HG03432 (cell line): ENCODE data around the gene DGKZ.

Experiments used
- ATAC-seq: cut with Tn5 transposase; IDR thresholded peaks from one replicate; pipeline ENCODE4 v1.9.1; 2021; ENCODE audit warnings: mild to moderate bottlenecking, moderate library complexity; ENCODE audit not compliant: unreplicated experiment

DGKZ gene

DNA sequence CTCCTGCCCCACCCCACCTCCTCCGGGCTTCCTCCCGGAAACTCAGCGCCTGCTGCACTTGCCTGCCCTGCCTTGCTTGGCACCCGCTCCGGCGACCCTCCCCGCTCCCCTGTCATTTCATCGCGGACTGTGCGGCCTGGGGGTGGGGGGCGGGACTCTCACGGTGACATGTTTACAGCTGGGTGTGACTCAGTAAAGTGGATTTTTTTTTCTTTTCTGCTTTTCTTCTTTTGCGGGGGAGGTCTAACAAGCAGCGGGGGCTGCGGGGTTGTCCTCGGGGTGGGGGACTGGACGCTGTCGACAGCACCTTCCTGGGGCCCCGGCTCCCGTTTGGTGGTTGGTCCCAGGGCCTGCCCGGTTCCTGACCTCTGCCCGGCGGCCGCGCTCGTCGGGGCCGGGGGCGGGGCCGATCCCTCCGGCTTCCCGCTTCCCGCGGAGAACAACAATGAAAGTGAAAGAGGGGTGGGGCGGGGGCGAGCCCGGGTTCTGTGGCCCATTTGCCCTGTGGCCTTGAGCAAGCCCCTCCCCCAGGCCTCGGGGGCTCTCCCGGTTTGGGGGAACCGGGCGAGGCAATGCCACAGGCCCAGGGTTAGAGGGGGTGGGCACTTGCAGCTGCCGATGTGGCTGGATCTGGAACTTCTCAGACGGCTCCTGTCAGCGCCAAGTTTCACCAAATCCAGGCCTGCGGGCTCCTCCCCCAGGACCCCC lies 33.2 kb downstream of the DGKZ start:
- ATAC-seq = peak; percentile 43

DNA sequence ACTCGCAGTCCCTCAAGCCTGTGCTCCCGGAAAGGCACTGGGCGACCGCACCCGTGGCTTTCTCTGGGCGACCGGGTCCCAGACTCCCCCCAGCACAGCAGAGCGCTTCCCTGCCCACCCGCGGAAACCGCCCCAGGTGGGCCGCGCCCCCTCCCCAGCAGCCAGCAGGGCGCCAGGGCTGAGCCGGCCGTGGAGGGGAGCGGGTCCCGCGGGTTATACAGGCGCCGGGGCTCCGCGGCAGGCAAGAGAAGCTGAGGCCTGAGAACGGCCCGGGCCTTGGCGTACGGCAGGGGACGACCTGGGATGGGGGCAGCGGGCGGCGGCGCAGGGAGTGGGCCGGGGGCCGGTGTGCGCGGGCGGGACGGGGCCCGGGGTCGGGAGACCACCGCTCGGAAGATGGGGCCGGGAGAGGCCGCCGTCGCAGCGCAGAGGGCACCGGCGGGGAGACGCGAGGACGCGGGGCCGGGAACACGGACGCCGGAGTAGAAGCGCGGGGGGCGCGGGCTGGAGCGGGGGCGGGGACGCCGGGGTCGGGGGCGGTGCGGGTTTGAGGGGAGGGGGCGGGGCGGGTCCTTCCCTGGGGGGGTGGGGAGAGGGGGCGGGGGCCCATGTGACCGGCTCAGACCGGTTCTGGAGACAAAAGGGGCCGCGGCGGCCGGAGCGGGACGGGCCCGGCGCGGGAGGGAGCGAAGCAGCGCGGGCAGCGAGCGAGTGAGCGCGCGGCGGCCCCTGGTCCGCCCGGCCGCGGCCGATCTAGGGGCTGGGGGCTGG lies 34.0 kb downstream of the DGKZ start, which contains the start of gene MDK:
Gene MDK, plus strand, starts transcription at position 622 of the 771 bp plus-strand sequence. CDS start 389 bp downstream, outside the sequence.
- peak; percentile 18 for ATAC-seq

DNA sequence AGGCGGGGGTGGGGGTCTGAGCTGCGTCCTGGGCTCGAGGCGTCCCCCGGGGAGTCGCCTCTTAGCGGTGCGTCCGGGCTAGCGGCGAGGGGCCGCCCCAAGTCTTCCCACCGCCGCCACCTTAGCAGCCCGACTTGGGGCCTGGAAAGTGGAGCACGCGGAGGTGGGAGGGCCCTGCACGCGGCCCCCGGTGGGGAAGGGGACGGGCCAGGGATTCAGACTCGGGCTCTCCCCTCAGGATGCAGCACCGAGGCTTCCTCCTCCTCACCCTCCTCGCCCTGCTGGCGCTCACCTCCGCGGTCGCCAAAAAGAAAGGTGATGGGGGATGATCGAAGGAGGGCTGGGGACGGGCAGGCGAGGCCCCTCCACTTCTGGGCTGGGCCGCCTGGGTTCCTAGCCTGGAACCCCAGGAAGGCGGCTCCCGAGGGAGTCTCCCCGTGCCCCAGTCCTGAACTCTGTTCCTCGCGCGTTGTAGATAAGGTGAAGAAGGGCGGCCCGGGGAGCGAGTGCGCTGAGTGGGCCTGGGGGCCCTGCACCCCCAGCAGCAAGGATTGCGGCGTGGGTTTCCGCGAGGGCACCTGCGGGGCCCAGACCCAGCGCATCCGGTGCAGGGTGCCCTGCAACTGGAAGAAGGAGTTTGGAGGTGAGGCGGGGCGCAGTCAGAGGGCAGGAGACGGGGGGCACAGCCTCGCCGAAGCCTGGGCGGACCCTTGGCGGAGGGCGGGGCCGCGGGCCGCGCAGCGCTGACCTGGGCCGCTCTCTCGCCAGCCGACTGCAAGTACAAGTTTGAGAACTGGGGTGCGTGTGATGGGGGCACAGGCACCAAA lies 34.8 kb downstream of the DGKZ start:
- peak; percentile 13 for ATAC-seq

DNA sequence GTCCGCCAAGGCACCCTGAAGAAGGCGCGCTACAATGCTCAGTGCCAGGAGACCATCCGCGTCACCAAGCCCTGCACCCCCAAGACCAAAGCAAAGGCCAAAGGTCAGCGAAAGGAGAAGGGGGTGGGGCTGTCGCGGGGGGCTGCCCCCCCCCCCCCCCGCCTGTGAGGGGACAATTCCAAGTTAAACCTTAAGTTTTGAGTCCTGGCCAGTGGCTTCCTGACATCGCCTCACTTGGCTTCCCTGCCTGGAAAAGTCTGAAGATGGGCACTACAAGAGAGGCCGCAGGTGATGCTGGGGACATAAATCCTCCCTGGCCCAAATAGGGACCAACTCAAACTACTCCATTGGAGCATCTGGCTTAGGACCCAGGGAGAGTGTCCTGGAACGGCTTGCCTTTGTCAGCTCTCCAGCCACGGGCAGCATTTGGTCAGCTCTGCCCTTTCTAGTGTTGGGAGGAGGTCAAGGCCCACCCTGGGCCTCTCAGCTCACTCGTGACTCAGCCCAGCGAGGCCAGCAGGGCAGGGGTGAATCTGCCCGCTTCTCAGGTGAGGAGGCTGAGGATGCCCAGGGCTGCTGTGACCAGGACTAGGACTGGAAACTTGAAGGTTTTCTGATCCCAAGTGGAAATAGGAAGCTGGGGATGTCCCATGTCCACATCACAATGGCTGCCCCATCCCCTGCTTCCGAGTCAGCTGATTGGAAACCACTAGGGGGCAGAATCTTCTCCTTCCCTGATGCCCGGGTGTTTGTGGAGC lies 35.6 kb downstream of the DGKZ start:
- ATAC-seq = no peak

DNA sequence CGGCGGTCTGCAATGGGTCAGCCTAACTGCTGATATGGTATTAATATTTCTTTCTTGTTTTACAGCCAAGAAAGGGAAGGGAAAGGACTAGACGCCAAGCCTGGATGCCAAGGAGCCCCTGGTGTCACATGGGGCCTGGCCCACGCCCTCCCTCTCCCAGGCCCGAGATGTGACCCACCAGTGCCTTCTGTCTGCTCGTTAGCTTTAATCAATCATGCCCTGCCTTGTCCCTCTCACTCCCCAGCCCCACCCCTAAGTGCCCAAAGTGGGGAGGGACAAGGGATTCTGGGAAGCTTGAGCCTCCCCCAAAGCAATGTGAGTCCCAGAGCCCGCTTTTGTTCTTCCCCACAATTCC lies 36.1 kb downstream of the DGKZ start:
- no peak for ATAC-seq

DNA sequence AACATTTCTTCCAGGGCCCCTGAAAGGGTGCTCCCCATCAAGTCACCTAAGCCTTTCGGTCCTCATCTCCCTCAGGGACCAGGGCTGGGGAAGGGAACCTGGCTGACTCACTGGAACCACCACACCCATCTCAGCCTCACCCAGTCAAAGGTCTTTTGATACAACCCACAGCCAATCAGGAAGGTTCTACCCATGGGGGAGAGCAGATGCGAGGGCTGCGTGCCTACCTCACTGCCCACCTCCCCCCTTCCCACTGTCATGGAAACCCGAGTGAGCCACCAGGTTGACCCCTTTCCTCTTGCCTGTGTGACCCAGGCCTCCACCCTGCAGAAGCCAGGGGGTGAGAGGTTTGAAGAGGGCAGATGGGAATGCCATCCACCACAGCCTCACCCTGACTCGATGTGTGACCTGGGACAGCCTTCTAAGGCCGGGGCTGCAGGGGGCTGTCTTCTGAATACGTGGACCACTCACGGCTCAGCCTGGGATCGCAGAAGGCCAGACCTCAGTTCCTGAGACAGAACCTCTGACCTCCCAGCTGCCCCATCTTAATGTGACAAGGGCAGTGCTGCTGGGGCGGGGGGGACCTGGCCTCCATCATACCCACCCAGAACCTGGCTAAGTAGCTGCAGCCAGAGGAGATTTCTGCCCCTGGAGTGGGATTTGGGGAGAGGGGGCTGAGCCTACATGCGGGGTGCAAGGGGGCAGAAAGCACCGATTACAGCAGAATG lies 36.9 kb downstream of the DGKZ start:
- no peak for ATAC-seq

DNA sequence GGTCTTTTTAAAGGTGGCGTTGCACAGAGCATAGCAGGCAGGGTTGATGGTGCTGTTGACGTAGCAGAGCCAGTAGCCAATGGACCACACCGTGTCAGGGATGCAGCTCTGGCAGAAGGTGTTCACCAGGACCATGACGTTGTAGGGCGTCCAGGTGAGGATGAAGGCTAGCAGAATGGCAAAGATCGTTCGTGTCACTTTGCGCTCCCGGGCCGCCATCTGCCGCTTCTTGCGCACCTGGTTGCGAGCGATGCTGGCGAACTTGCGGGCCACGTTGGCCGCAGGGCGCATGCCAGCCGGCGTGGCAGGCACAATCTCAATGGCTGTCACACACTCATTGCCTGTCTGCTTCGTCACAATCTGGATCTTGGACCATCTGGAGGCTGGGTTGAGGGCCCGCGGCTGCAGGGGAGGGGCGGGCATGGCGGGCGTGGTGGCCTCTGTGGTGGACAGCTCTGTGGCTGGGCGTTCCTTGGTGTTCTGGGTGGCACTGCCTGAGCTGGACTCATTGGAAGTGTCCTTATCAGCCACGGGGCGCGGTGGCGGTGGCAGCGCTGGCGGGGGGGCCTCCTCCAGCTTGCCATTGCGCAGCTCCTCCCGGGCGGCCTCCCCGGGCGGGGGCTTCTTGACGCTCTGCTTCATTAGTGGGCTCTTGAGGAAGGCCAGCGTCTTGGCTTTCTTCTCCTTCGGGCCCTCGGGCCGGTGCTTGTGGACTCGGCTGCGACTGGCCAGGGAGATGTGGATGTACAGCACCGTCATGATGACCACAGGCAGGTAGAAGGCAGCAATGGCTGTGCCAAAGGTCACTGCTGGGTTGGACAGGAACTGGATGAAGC lies 38.1 kb downstream of the DGKZ start:
- no peak for ATAC-seq

DNA sequence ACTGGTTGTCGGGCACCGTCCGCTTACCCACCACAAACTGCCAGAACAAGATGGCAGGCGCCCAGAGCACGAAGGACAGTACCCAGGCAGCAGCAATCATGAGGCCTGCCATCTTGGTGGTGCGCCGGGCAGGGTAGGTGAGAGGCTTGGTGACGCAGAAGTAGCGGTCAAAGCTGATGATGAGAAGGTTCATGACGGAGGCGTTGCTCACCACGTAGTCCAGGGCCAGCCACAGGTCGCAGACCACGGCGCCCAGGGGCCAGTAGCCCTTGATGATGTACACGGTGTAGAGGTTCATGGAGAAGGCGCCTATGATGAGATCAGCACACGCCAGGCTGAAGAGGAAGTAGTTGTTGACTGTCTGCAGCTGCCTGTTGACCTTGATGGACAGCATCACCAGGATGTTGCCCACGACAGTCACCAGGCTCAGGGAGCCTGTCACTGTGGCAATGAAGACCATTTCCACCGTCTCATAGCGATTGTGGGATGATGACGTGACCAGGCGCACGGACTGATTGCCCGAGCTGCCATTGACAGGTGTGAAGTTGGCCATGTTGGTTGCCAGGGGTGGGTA lies 38.8 kb downstream of the DGKZ start:
- ATAC-seq = no peak

DNA sequence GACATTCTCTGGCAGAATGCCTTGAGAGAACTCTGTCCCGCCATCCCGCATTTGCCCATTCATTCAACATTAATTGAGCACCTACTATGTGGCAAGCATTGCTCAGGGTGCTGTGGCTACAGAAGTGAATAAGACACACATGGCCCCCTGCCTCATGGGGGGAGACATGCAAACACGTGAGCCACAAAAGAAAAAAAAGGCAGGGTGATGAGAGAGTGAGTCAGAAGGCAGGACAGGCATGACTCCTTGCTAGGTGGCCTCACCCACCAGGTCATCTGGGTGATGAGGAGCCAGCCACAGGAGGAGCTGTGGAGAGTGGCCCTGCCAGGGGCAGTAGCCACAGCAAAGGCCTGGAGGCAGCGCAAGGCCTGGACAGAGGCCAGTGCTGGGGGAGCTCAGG lies 39.4 kb downstream of the DGKZ start:
- no peak for ATAC-seq

DNA sequence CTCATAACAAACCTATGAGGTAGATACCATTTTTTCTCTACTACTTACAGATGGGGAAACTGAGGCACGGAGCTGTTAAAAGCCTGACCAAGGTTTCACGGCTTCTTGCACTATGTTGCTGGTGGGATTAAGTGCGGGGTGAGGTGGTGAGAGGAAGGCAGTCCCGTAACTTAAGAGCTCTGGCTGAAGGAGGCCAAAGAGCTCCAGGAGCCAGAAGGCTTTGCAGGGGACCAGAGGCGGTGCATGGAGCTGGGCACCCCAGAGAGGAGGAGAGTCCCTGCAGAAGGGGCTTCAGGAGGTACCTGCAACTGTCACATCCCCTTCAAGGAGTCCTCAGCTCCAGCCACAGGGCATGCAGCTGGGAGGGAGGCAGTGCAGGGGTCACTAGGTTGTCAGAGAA lies 40.2 kb downstream of the DGKZ start:
- ATAC-seq = no peak

DNA sequence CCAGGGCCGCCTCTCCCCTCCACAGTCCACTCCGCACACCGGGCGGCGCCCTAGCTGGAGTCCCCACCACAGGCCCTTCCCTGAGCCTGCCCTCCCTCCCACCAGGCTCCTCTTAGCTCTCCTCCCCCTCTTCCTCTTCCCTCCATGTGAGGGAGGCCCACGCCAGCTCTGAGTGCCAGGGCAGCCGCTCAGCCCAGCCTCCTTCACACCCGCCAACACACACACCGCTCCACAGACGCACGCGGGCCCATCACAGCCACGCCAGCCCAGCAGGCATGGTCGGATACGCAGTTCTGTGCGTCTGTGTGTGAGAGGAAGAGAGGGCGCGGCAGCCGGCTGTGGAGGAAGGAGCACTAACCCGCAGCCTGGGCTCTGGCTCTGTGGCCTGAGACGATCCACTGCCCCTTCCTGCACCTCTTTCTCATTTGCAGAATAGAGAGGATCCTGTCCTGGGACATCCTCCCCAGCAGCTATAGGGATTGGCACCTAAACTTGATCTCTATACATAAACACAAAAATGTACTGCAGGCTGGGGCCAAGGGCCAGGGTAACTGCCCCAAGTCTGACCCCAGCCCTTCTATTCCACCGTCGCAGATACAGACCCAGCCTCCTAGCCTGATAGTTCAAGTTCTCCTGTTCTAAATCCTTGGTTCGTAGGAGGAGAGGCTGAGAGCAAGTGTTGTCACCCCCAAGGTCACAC lies 40.8 kb downstream of the DGKZ start:
- ATAC-seq = no peak

DNA sequence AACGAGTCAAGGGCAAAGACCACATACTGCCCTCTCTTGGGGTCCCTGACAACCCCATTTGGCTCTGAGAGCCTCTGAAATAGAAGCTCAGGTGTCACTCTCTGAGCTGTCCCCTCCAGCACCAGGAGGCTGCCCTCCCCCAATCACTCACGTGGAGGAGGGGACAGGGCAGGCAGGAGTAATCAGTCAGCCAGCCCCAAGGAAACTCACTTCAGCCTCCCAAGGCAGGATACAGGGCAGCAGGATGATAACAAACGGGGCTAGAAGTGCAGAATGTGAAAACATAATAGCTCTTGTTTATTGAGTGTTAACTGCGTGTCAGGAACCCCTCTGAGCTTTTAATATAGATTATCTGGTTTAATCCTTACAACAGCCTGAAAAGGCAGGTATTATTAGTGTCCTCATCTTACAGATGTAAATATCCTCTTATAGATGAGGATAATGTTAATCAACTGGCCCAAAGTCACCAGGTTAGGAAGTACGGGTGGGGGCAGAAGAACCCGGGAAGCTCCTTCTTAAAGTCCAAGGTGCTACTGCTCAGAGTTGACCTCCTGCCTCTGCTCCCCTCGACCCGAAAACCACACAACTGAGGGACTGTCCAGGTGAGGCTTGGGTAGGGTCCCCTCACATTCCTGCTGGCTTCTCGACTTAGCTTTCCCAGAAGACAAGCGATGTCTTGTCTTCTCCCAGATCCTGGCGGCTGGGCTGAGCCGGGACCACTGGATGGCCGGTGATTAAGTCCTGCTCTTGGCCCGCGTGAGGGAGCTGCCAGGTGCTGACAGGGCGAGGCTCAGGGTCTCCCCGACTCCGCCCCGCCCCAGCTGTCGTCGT lies 41.6 kb downstream of the DGKZ start:
- no peak for ATAC-seq

DNA sequence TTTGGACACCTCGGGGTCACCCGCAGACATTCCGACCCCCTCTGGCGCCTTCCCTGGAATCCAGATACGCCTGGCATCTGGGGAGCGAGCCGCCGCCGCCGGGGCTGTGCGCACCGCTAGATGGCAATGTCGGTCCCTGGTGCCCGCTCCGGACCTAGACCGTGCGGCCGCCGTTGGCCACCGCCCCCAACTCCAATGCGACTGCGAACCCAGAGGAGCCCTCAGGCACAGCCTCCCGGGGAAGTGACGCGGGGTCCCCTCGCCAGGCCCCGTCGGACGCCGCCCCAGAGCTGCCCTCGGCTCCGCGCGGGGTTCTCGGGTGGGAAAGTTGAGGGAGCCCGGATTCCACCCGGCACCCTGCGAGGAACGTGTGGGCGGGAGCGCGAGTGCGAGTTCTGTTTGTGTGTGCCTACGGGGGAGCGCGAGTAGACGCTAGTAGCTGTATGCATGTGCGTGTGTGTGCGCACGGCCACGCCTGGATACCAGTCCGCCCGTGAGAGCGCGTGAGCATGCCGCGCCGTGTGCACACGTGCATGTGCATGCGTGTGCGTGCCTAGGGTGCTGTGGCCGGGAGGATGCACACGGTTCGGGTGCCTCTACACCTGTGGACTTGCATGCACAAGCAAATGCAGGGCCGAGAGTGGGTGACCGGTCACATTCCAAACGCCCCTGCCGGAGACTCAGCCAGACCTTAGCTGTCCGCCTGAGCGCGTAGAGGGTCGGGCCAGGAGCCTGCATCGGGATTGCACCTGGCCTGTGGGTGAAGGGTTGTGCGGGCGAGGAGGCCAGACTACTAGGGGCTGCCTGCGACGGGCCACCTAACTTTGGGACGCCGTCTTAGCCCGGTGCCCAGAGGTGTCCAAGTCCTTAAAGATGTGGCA lies 42.4 kb downstream of the DGKZ start:
- peak; percentile 65 for ATAC-seq

DNA sequence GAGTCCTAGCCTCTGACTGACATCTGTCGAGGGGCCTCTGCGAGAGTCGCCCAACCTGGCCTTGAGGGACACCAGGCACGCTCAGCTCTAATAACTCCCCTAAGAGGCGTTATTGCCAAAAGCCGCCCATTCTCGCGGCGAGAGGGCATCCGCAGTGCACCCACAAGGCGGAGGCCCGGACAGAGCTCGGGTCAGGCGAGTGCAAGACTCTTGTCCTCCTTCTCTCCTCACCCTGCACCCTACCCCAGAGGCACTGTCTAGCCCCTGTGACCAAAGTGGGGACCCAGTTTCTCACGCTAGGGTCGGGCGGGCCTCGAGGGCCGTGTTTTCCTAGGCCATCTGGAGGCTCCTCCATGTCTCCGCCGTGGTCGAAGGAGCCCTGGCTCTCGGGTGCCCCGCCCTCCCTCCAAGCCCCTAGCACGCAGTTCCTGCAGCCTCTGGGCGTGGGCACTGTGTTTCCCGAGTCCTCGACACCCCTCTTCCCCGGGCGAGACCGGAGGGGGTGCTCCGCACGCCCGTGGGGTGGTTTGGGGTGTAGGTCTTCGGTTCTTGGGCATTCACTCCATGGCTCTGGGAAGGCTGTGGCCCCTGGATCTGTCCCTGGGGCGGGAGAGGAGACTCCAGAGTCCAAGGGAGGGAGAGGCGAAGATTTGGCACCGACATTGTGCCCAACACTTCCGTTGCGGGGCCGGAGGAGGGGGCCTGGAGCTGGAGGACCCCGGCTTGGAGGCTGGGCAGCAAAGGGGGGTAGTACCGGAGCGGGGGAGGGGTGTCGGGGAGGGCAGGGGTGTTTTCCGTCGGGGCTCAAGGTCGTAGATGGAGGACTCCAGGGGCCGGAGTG lies 43.3 kb downstream of the DGKZ start:
- ATAC-seq = no peak

DNA sequence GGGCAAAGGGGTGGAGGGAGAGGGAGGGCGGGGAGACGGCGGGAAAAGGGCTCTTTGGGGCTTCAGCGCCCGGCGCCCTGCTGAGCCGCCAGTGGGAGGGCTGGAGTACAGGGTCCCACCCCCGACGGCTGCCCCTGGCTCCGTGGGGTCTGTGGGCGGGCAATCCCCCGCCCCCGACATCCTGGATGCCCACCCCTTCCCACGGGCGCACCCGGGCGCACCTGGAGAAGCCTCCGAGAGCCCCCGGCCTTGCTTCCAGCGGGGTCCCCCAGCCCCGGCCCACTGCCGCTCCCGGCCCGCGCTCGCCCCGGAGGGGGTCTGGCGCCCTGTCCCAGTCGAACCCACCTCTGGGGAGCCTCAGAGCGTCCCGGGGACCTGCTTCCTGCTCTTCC lies 43.9 kb downstream of the DGKZ start:
- ATAC-seq = no peak
